PC-9 (cell line): Measurements from ENCODE around the gene OR2T33. TPM values are rescaled to one million over a fixed set of nuclear protein-coding genes. Genes with fewer than 3 reads are reported as not detected.
"Not testable (repeated sequence)": the region's sequence is repeated elsewhere in the genome, so short reads cannot be mapped to it uniquely, and the experiment has no call there.

Experiments
- BruUV-seq: library from RNA; stranded (reverse); fragments of 400-500 nt; replicated peaks from 2 replicates; lab custom pipeline; 2021; lab: Mats Ljungman, UMichigan
- CTCF ChIA-PET: fragments of 300-600 bp; sonication (Branson Sonifier 250); formaldehyde crosslinking; loops from one replicate; lab custom pipeline; 2022; ENCODE audit warnings: antibody characterized with exemption; lab: Charles Lee
- POLR2A ChIA-PET: fragments of 300-600 bp; sonication (Branson Sonifier 250); formaldehyde crosslinking; loops from one replicate; lab custom pipeline; 2022; ENCODE audit warnings: antibody characterized with exemption; ENCODE audit not compliant: unreplicated experiment; lab: Charles Lee
- DNase-seq, 2 experiments: peaks; one replicate each; pipeline versions ENCODE4 v3.0.0 to v3.0.0-alpha.2; 2015 to 2022; ENCODE audit warnings: mixed read lengths in 1 of 2
- H2AFZ ChIP-seq: fragments of 200-600 bp; sonication (generic); 2 replicates; pipeline ENCODE4 v1.8.1; 2017; ENCODE audit warnings: antibody characterized with exemption
- H3F3A ChIP-seq: fragments of 200-600 bp; sonication (generic); 2 replicates; pipeline ENCODE4 v1.8.1; 2017; ENCODE audit warnings: antibody characterized with exemption, mild to moderate bottlenecking, low read depth; ENCODE audit not compliant: insufficient read depth
- H3K27ac ChIP-seq: fragments of 200-600 bp; sonication (generic); 2 replicates; pipeline ENCODE4 v1.6.1; 2016; ENCODE audit warnings: mixed run types
- H3K27me3 ChIP-seq: fragments of 200-600 bp; sonication (generic); 2 replicates; pipeline ENCODE4 v1.6.1; 2016; ENCODE audit warnings: low read depth, mixed run types; ENCODE audit not compliant: insufficient read depth
- H3K36me3 ChIP-seq: fragments of 200-600 bp; sonication (generic); 2 replicates; pipeline ENCODE4 v1.6.1; 2016; ENCODE audit warnings: low read depth, mixed run types
- H3K4me1 ChIP-seq: fragments of 200-600 bp; sonication (generic); replicated peaks from 2 replicates; pipeline ENCODE4 v1.6.1; 2016; ENCODE audit warnings: mixed run types; ENCODE audit not compliant: insufficient read depth
- H3K4me2 ChIP-seq: fragments of 200-600 bp; sonication (generic); 2 replicates; pipeline ENCODE4 v1.6.1; 2017; ENCODE audit warnings: mixed run types
- H3K4me3 ChIP-seq: fragments of 200-600 bp; sonication (generic); 2 replicates; pipeline ENCODE4 v1.6.1; 2016; ENCODE audit warnings: mixed run types
- H3K79me2 ChIP-seq: fragments of 200-600 bp; sonication (generic); 2 replicates; pipeline ENCODE4 v1.6.1; 2017; ENCODE audit warnings: low read depth, mixed run types
- H3K9me2 ChIP-seq: fragments of 200-600 bp; sonication (generic); 2 replicates; pipeline ENCODE4 v1.8.1; 2017; ENCODE audit warnings: mild to moderate bottlenecking; ENCODE audit not compliant: insufficient read depth
- H3K9me3 ChIP-seq: fragments of 200-600 bp; sonication (generic); 2 replicates; pipeline ENCODE4 v1.8.1; 2016; ENCODE audit warnings: low read depth; ENCODE audit not compliant: insufficient read depth
- H4K20me1 ChIP-seq: fragments of 200-600 bp; sonication (generic); 2 replicates; pipeline ENCODE4 v1.8.1; 2017; ENCODE audit not compliant: insufficient read depth
- EZH2 ChIP-seq: fragments of 200-600 bp; sonication (generic); IDR thresholded peaks from 2 replicates; pipeline ENCODE4 v1.8.0; 2017; ENCODE audit warnings: antibody characterized with exemption, low read depth
- intact Hi-C: fragments of 100-400 bp; cut with micrococcal nuclease; formaldehyde crosslinking; loops from one replicate; pipeline ENCODE4 v1.10.0; 2022; ENCODE audit not compliant: unreplicated experiment
- total RNA-seq: library from RNA; stranded (reverse); gene quantifications from 2 replicates; pipeline ENCODE4 v1.2.3, GENCODE V29; 2021
- TF ChIP-seq, protein P1 (sequence below): fragments of 200-600 bp; sonication (generic); conservative IDR thresholded peaks from 2 replicates; pipeline ENCODE4 v1.6.1; 2017; ENCODE audit warnings: mixed run types, antibody characterized with exemption, mild to moderate bottlenecking, moderate library complexity

The OR2T33 gene
- total RNA-seq, 1 experiment from 2014 or later, result not detected

DNA sequence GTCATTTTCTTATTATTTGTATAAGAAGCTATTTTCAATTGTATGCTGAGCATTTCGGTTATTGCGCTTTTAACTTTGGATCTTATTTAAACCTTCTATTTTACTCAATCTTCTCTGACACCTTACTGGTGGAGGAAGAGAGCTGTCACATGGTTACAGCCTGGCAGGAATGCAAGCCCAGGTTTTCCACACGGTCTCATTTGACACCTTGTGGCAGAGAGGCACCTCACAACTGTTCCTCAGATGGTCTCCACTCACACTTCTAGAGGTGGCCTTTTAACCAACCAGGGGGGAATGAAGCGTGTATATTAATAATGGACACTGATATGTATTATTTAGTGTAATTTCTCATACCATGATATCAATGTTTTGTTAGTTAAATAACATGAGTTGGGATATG is 9.6 kb downstream of the OR2T33 start:
- H3F3A ChIP-seq, result no peaks in the 10 kb centered on the region
- no peak overlapping the region for H3K4me3 ChIP-seq
- H3K79me2 ChIP-seq, result no peaks in the 10 kb centered on the region
- CTCF ChIA-PET, result no interaction called here
- POLR2A ChIA-PET, result no interaction called here
- no peaks in the 10 kb centered on the region for H3K27me3 ChIP-seq
- H3K27ac ChIP-seq, result no peak overlapping the region
- no peak for DNase-seq
- intact Hi-C loops, result no loop called here
- H3K9me3 ChIP-seq, result no peaks in the 10 kb centered on the region
- no peaks in the 10 kb centered on the region for H3K4me1 ChIP-seq
- no peaks in the 10 kb centered on the region for H4K20me1 ChIP-seq
- no peak overlapping the region for H2AFZ ChIP-seq
- no peaks in the 10 kb centered on the region for H3K36me3 ChIP-seq
- TF ChIP-seq, protein P1, sequence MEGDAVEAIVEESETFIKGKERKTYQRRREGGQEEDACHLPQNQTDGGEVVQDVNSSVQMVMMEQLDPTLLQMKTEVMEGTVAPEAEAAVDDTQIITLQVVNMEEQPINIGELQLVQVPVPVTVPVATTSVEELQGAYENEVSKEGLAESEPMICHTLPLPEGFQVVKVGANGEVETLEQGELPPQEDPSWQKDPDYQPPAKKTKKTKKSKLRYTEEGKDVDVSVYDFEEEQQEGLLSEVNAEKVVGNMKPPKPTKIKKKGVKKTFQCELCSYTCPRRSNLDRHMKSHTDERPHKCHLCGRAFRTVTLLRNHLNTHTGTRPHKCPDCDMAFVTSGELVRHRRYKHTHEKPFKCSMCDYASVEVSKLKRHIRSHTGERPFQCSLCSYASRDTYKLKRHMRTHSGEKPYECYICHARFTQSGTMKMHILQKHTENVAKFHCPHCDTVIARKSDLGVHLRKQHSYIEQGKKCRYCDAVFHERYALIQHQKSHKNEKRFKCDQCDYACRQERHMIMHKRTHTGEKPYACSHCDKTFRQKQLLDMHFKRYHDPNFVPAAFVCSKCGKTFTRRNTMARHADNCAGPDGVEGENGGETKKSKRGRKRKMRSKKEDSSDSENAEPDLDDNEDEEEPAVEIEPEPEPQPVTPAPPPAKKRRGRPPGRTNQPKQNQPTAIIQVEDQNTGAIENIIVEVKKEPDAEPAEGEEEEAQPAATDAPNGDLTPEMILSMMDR, result no peak
- no peak for TF ChIP-seq EZH2
- H3K4me2 ChIP-seq, result no peak overlapping the region
- BruUV-seq, result no TSS peak
- no peaks in the 10 kb centered on the region for H3K9me2 ChIP-seq

DNA sequence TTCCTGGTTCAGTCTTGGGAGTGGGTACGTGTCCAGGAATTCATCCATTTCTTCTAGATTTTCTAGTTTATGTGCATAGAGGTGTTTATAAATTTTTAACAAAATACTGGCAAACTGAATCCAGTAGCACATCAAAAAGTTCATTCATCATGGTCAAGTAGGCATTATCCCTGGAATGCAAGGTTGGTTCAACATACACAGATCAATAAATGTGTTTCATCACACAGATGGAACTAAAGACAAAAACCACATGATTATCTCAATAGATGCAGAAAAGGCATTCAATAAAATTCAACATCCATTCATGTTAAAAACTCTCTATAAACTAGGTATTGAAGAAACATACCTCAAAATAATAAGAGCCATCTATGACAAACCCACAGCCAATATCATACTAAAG is 18.5 kb downstream of the OR2T33 start:
- H4K20me1 ChIP-seq, H2AFZ ChIP-seq, BruUV-seq, H3K4me1 ChIP-seq, H3K9me3 ChIP-seq, H3F3A ChIP-seq, POLR2A ChIA-PET, intact Hi-C loops, H3K4me3 ChIP-seq, H3K27me3 ChIP-seq, H3K9me2 ChIP-seq, H3K27ac ChIP-seq, H3K36me3 ChIP-seq, DNase-seq, H3K79me2 ChIP-seq, CTCF ChIA-PET, H3K4me2 ChIP-seq: not testable (repeated sequence)

DNA sequence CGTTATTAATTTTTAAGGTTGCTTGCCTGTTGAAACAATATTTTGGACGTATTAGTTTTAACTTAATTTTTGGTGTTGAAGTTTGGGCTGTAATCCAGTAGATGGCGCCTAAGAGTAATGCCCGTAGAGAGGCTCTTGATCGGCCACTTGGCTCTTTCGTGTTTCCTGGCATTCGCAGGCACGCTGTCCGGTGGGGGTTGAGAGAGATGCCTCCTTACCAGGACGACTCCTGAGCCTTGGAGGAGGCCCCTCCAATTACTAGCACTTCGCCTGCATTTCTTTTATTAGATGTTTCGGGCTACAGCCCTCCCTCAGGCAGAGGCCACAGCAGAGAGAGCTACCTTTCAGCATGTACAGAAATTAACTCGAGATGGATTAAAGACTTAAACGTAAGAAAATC is 34.6 kb downstream of the OR2T33 start:
- H3F3A ChIP-seq, result no peaks in the 10 kb centered on the region
- H3K4me3 ChIP-seq, result no peak overlapping the region
- H3K9me3 ChIP-seq, result no peaks in the 10 kb centered on the region
- POLR2A ChIA-PET, result no interaction called here
- no peak overlapping the region for H2AFZ ChIP-seq
- intact Hi-C loops, result no loop called here
- H3K9me2 ChIP-seq, result no peaks in the 10 kb centered on the region
- H3K27ac ChIP-seq, result no peak overlapping the region
- no peaks in the 10 kb centered on the region for H3K36me3 ChIP-seq
- H3K4me1 ChIP-seq, result no peaks in the 10 kb centered on the region
- H3K79me2 ChIP-seq, result no peaks in the 10 kb centered on the region
- no peaks in the 10 kb centered on the region for H3K27me3 ChIP-seq
- no peak for TF ChIP-seq EZH2
- TF ChIP-seq, protein P1, result peak; percentile 72
- H4K20me1 ChIP-seq, result no peaks in the 10 kb centered on the region
- H3K4me2 ChIP-seq, result 0 out of 2 replicates have a peak overlapping the region, but pooled peaks have one; percentile 38
- peak in 1 of 2 experiments; percentile 9 for DNase-seq
- BruUV-seq, result no TSS peak
- CTCF ChIA-PET, result no interaction called here

DNA sequence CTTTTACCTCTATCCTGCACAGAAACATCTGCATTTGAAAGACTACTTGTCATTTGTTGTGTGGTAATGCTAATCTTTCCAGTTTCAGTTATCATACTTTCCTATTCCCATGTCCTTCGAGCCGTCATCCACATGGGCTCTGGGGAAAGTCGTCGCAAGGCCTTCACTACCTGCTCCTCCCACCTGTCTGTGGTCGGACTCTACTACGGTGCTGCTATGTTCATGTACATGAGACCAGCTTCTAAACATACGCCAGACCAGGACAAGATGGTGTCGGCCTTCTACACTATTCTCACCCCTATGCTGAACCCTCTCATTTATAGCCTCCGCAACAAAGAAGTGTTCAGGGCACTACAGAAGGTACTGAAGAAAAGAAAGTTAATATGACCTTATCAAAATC is 38.3 kb downstream of the OR2T33 start:
- H3K4me2 ChIP-seq, result no peak overlapping the region
- BruUV-seq, result no TSS peak
- H4K20me1 ChIP-seq, result no peaks in the 10 kb centered on the region

More for the DNA sequence above, 38.3 kb downstream of the OR2T33 start:
- no peak overlapping the region for H3K27ac ChIP-seq
- H3K4me3 ChIP-seq, result no peak overlapping the region
- no peaks in the 10 kb centered on the region for H3F3A ChIP-seq
- no peak overlapping the region for H2AFZ ChIP-seq
- ChIA-PET POLR2A (no interaction called here), CTCF (no interaction called here)
- no peaks in the 10 kb centered on the region for H3K9me3 ChIP-seq
- no peaks in the 10 kb centered on the region for H3K79me2 ChIP-seq
- H3K36me3 ChIP-seq, result no peaks in the 10 kb centered on the region
- DNase-seq, result no peak
- H3K27me3 ChIP-seq, result no peaks in the 10 kb centered on the region
- TF ChIP-seq EZH2, result no peak
- TF ChIP-seq, protein P1, result no peak
- no peaks in the 10 kb centered on the region for H3K9me2 ChIP-seq
- H3K4me1 ChIP-seq, result no peaks in the 10 kb centered on the region
- intact Hi-C loops, result no loop called here
